ENCODE measurements around the gene ABCA10. TPM values are rescaled to one million over a fixed set of nuclear protein-coding genes. Genes with fewer than 3 reads are reported as not detected.
A peak's percentile ranks its signal among the peaks of the same experiment; 100 is the strongest.

The ABCA10 gene
- total and polyA plus RNA-seq, 9 donors: 3.0 to 11.4 (median 7.5) TPM

DNA sequence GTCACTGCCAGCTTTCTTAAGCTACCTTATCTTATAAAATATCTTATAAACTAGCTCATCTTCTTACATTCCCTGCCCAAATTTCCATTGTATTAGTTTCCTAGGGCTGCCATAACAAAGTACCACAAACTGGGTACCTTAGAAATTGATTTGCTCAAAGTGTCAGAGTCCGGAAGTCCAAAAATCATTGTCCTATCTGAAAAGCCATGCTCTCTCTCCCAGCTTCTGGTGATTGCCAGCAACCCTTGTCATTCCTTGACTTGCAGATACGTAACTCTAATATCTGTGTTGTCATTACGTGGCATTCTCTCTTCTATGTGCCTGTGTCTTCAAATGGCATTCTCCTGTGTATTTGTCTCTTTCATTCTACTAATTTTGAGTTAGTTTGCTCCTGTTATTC, 2.3 kb upstream of the ABCA10 start:
- no peak for DNase-seq
- H3K9me3 ChIP-seq (replicated peaks; ENCODE audit: control insufficient read depth, low read depth, low read length): peaks cover 9% of the 10 kb centered on the region
- peaks cover 3% of the 10 kb centered on the region for H3K4me1 ChIP-seq (ENCODE audit: control insufficient read depth, insufficient read depth, low read length)
- no peak overlapping the region for H3K27ac ChIP-seq (ENCODE audit: low read length)
- WGBS (ENCODE audit: insufficient coverage): 100% methylated on average over 1 of the region's 3 CpGs
- peaks cover 3% of the 10 kb centered on the region for H3K36me3 ChIP-seq (ENCODE audit: control insufficient read depth, insufficient read depth, low read length)
- no peaks in the 10 kb centered on the region for H3K27me3 ChIP-seq (ENCODE audit: control insufficient read depth, insufficient read depth, low read length)
- H3K4me3 ChIP-seq (ENCODE audit: low read length): no peak overlapping the region

- no peaks in the 10 kb centered on the region for H3K36me3 ChIP-seq (ENCODE audit: control insufficient read depth, insufficient read depth, low read length)
- no peaks in the 10 kb centered on the region for H3K4me1 ChIP-seq (ENCODE audit: control insufficient read depth, insufficient read depth, low read length)
- H3K4me3 ChIP-seq (ENCODE audit: low read length): peak overlapping the region; percentile 26
- peaks cover 5% of the 10 kb centered on the region for H3K9me3 ChIP-seq (replicated peaks; ENCODE audit: control insufficient read depth, low read depth, low read length)
- H3K27ac ChIP-seq (ENCODE audit: low read length): peak overlapping the region; percentile 67
- no peak for DNase-seq
- H3K27me3 ChIP-seq (ENCODE audit: control insufficient read depth, insufficient read depth, low read length): no peaks in the 10 kb centered on the region
Observed at GRCh38 chr17:69228018-69228417, 606 bp downstream of the ABCA10 start.

GRCh38 chr17:69227541-69227940, 1.1 kb downstream of the ABCA10 start:
- Histone ChIP-seq H3K27ac (ENCODE audit: low read length) (peak overlapping the region; percentile 67), H3K9me3 (replicated peaks; ENCODE audit: control insufficient read depth, low read depth, low read length) (no peaks in the 10 kb centered on the region), H3K4me3 (ENCODE audit: low read length) (peak overlapping the region; percentile 26), H3K36me3 (ENCODE audit: control insufficient read depth, insufficient read depth, low read length) (no peaks in the 10 kb centered on the region), H3K27me3 (ENCODE audit: control insufficient read depth, insufficient read depth, low read length) (no peaks in the 10 kb centered on the region), H3K4me1 (ENCODE audit: control insufficient read depth, insufficient read depth, low read length) (no peaks in the 10 kb centered on the region)
- peak; percentile 61 for DNase-seq
- no CpG with 5 or more reads among the region's 2 CpGs for WGBS (ENCODE audit: insufficient coverage)

DNA sequence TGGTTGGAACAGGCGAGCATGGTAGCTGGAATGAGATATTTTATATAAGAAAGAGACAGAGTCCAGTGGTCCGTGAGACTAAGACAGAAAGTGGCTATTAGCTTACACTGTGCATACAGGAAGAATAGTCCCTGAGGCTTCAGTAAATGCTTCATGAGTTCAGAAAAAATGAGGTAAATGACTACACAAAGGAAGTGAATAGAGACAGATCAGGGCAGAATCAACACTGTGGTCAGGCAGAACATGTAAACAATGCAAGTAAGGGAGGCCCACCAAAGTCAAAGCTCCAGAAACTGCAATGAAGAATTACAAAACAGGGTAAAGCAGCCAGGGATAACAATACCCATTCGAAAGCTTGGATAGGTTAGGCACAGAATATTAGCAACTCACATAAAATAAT, 4.8 kb downstream of the ABCA10 start:
- Histone ChIP-seq H3K27ac (ENCODE audit: low read length) (no peak overlapping the region), H3K36me3 (ENCODE audit: control insufficient read depth, insufficient read depth, low read length) (peaks cover 3% of the 10 kb centered on the region), H3K4me3 (ENCODE audit: low read length) (no peak overlapping the region), H3K9me3 (replicated peaks; ENCODE audit: control insufficient read depth, low read depth, low read length) (no peaks in the 10 kb centered on the region), H3K27me3 (ENCODE audit: control insufficient read depth, insufficient read depth, low read length) (no peaks in the 10 kb centered on the region), H3K4me1 (ENCODE audit: control insufficient read depth, insufficient read depth, low read length) (no peaks in the 10 kb centered on the region)
- DNase-seq: peak; percentile 66
- 45% methylated on average over 2 of the region's 3 CpGs for WGBS (ENCODE audit: insufficient coverage)

DNA sequence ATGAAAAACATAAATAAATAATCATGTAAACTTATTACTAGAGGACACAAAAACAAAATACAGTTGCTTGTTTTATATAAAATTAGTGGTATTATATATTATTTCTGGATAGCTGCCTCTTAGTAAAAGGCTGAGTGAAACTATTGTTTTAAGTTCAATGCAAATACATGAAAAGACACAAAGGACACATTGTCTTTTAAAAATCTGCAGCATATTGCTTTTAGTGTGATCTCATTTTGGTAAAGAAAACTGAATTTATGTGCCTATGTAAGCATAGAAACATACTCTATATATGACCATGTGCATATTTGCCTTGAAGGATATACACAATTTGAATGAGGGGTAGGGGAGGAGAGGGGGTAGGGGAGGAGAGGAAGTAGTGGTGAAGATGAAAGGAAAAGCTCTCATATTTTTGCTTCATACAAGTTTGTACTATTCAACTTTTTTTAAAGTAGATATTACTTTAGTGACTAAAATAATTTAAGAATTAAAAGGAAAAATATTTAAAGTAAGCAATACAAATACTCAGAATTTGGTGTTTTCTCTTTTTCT, 5.8 kb downstream of the ABCA10 start:
- no peak overlapping the region for H3K27ac ChIP-seq (ENCODE audit: low read length)
- H3K36me3 ChIP-seq (ENCODE audit: control insufficient read depth, insufficient read depth, low read length): peaks cover 3% of the 10 kb centered on the region
- DNase-seq: no peak
- H3K4me3 ChIP-seq (ENCODE audit: low read length): no peak overlapping the region
- no peaks in the 10 kb centered on the region for H3K4me1 ChIP-seq (ENCODE audit: control insufficient read depth, insufficient read depth, low read length)
- H3K27me3 ChIP-seq (ENCODE audit: control insufficient read depth, insufficient read depth, low read length): no peaks in the 10 kb centered on the region
- H3K9me3 ChIP-seq (replicated peaks; ENCODE audit: control insufficient read depth, low read depth, low read length): no peaks in the 10 kb centered on the region

DNA sequence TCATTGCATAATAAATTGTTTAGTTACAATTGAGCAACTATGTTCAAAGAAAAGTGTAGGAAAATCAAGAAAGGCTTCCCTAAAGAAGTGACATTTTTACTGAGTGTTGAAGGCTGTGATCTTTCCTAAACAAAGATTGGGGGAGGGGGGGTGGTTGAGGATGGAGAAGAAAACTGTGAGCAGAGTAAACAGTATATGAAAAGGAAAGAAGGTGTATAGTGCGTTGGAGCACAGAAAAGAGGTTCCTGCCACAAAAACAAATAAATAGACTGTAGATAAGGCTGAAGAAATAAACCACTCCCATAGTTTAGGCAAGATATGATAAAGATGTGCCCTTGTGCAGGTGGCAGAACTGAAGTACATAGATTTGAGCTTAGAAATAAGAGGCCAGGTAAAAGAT, 8.5 kb downstream of the ABCA10 start:
- H3K4me1 ChIP-seq (ENCODE audit: control insufficient read depth, insufficient read depth, low read length): no peaks in the 10 kb centered on the region
- DNase-seq: no peak
- H3K27me3 ChIP-seq (ENCODE audit: control insufficient read depth, insufficient read depth, low read length): no peaks in the 10 kb centered on the region
- H3K9me3 ChIP-seq (replicated peaks; ENCODE audit: control insufficient read depth, low read depth, low read length): no peaks in the 10 kb centered on the region
- WGBS (ENCODE audit: insufficient coverage): no CpG with 5 or more reads among the region's 1 CpG
- H3K4me3 ChIP-seq (ENCODE audit: low read length): no peak overlapping the region
- peaks cover 3% of the 10 kb centered on the region for H3K36me3 ChIP-seq (ENCODE audit: control insufficient read depth, insufficient read depth, low read length)
- H3K27ac ChIP-seq (ENCODE audit: low read length): no peak overlapping the region

- Histone ChIP-seq H3K36me3 (ENCODE audit: control insufficient read depth, insufficient read depth, low read length) (peaks cover 3% of the 10 kb centered on the region), H3K4me3 (ENCODE audit: low read length) (no peak overlapping the region), H3K4me1 (ENCODE audit: control insufficient read depth, insufficient read depth, low read length) (no peaks in the 10 kb centered on the region), H3K27ac (ENCODE audit: low read length) (no peak overlapping the region), H3K27me3 (ENCODE audit: control insufficient read depth, insufficient read depth, low read length) (no peaks in the 10 kb centered on the region), H3K9me3 (replicated peaks; ENCODE audit: control insufficient read depth, low read depth, low read length) (no peaks in the 10 kb centered on the region)
- no CpG with 5 or more reads among the region's 3 CpGs for WGBS (ENCODE audit: insufficient coverage)
- no peak for DNase-seq
Observed at GRCh38 chr17:69218986-69219385, 9.6 kb downstream of the ABCA10 start.

DNA sequence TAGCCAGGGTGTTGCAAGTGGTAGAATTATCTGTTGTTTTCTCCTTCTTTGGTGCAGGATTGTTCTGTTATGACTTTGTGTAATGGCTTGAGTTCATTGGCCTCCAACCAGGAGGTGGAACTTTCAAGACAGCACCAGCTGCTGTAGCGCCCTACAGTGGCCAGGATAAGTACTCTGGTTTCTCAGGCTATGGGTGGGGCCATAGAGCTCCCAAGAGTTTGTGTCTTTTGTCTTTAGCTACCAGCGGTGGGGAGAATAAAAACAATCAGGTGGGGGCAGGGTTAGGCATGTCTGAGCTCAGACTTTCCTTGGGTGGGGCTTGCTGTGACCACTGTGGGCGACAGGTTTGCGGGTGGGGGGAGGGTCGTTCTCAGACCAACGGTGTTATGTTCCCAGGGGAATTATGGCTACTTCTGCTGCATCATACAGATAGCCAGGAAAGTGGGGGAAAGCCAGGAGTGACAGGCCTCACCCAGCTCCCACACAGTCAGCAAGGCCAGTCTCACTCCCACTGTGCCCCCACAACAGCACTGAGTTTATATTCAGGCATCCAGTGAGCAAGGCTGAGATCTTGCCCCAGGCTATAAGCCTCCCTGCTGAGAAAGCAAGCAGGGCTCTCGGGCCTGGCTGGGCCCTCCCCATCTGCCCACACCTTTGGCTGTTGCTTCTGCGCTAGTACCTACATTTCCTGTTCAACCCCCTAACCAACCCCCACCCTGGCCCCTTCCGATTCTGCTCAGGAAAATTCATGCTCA, 15.4 kb downstream of the ABCA10 start:
- Histone ChIP-seq H3K27me3 (ENCODE audit: control insufficient read depth, insufficient read depth, low read length) (no peaks in the 10 kb centered on the region), H3K9me3 (replicated peaks; ENCODE audit: control insufficient read depth, low read depth, low read length) (no peaks in the 10 kb centered on the region), H3K4me1 (ENCODE audit: control insufficient read depth, insufficient read depth, low read length) (no peaks in the 10 kb centered on the region), H3K4me3 (ENCODE audit: low read length) (no peak overlapping the region), H3K27ac (ENCODE audit: low read length) (no peak overlapping the region), H3K36me3 (ENCODE audit: control insufficient read depth, insufficient read depth, low read length) (peaks cover 5% of the 10 kb centered on the region)
- no peak for DNase-seq
- WGBS (ENCODE audit: insufficient coverage): 92% methylated on average over 6 of the region's 9 CpGs

DNA sequence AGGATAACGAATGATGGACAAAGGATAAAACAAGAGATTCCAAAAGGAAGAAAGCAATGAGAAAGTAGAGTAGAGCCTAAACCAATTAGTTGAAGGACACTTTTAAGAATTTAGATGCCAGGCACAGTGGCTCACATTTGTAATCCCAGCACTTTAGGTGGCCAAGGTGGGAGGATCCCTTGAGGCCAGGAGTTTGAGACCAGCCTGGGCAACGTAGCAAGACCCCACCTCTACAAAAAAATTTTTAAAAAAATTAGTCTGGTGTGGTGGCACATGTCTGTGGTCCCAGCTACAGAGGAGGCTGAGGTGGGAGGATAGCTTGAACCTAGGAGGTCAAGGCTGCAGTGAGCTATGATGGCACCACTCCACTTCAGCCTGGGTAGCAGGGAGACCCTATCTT, 20.0 kb downstream of the ABCA10 start:
- H3K4me3 ChIP-seq (ENCODE audit: low read length): no peak overlapping the region
- no peak for DNase-seq
- H3K27me3 ChIP-seq (ENCODE audit: control insufficient read depth, insufficient read depth, low read length): no peaks in the 10 kb centered on the region
- peaks cover 5% of the 10 kb centered on the region for H3K36me3 ChIP-seq (ENCODE audit: control insufficient read depth, insufficient read depth, low read length)
- H3K4me1 ChIP-seq (ENCODE audit: control insufficient read depth, insufficient read depth, low read length): no peaks in the 10 kb centered on the region
- H3K27ac ChIP-seq (ENCODE audit: low read length): no peak overlapping the region
- no peaks in the 10 kb centered on the region for H3K9me3 ChIP-seq (replicated peaks; ENCODE audit: control insufficient read depth, low read depth, low read length)
- no CpG with 5 or more reads among the region's 2 CpGs for WGBS (ENCODE audit: insufficient coverage)

- no CpG with 5 or more reads among the region's 4 CpGs for WGBS (ENCODE audit: insufficient coverage)
- H3K27me3 ChIP-seq (ENCODE audit: control insufficient read depth, insufficient read depth, low read length): no peaks in the 10 kb centered on the region
- no peaks in the 10 kb centered on the region for H3K9me3 ChIP-seq (replicated peaks; ENCODE audit: control insufficient read depth, low read depth, low read length)
- no peak overlapping the region for H3K27ac ChIP-seq (ENCODE audit: low read length)
- no peaks in the 10 kb centered on the region for H3K36me3 ChIP-seq (ENCODE audit: control insufficient read depth, insufficient read depth, low read length)
- DNase-seq: no peak
- H3K4me1 ChIP-seq (ENCODE audit: control insufficient read depth, insufficient read depth, low read length): no peaks in the 10 kb centered on the region
- no peak overlapping the region for H3K4me3 ChIP-seq (ENCODE audit: low read length)
Observed at GRCh38 chr17:69207151-69207550, 21.5 kb downstream of the ABCA10 start.

GRCh38 chr17:69198238-69198637, 30.4 kb downstream of the ABCA10 start:
- Histone ChIP-seq H3K4me3 (ENCODE audit: low read length) (no peak overlapping the region), H3K27ac (ENCODE audit: low read length) (no peak overlapping the region), H3K27me3 (ENCODE audit: control insufficient read depth, insufficient read depth, low read length) (no peaks in the 10 kb centered on the region), H3K36me3 (ENCODE audit: control insufficient read depth, insufficient read depth, low read length) (no peaks in the 10 kb centered on the region), H3K9me3 (replicated peaks; ENCODE audit: control insufficient read depth, low read depth, low read length) (no peaks in the 10 kb centered on the region), H3K4me1 (ENCODE audit: control insufficient read depth, insufficient read depth, low read length) (no peaks in the 10 kb centered on the region)
- no peak for DNase-seq
- 82% methylated on average over 4 of the region's 6 CpGs for WGBS (ENCODE audit: insufficient coverage)

All from muscle of leg (tissue), 11 donors.